ENCODE measurements around the gene SOS2.

SOS2 gene

GRCh38 chr14:50231475-50232275 lies at the start of gene SOS2:
Gene SOS2, minus strand, starts transcription at chr14:50231578. Its CDS starts 295 bp downstream, at chr14:50231283.
- peak within 1 kb of the TSS; percentile 95 for H3K27ac ChIP-seq
- ChIA-PET POLR2A (ENCODE audit: low non-redundant PET) (interaction anchor here (0.6 to 0.7 kb wide), 2 partner anchors 37 to 52 kb away, joined by 3 to 9 read pairs; no protein-coding TSS in a partner anchor), CTCF (no interaction called here)
- DNase-seq (ENCODE audit: low spot score), result peak; percentile 75
- TF ChIP-seq, protein P1, sequence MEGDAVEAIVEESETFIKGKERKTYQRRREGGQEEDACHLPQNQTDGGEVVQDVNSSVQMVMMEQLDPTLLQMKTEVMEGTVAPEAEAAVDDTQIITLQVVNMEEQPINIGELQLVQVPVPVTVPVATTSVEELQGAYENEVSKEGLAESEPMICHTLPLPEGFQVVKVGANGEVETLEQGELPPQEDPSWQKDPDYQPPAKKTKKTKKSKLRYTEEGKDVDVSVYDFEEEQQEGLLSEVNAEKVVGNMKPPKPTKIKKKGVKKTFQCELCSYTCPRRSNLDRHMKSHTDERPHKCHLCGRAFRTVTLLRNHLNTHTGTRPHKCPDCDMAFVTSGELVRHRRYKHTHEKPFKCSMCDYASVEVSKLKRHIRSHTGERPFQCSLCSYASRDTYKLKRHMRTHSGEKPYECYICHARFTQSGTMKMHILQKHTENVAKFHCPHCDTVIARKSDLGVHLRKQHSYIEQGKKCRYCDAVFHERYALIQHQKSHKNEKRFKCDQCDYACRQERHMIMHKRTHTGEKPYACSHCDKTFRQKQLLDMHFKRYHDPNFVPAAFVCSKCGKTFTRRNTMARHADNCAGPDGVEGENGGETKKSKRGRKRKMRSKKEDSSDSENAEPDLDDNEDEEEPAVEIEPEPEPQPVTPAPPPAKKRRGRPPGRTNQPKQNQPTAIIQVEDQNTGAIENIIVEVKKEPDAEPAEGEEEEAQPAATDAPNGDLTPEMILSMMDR (conservative IDR thresholded peaks at IDR 0.05; ENCODE audit: low read depth), result no peak

DNA sequence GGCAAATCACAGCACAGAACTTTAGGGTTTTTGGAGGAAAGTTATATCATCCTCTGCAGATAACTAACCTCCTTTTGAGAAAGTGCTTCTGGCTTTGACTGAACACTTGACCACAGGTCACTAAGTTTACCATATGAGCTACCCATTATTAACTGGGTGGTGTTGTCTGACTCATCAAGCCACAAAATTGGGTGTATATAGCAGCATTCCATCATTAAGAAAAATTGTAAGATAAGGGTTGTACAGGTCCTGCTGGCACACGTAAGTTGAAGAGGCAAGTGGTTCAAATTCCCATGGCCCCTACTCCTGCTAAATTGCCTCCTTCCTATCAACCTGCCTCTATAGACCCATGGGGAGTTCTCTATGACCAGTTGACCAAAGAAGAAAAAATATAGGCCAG lies 41.1 kb upstream of the SOS2 start:
- DNase-seq (ENCODE audit: low spot score), result no peak
- no peak overlapping the region for H3K27ac ChIP-seq
- CTCF ChIA-PET, result no interaction called here
- TF ChIP-seq, protein P1 (conservative IDR thresholded peaks at IDR 0.05; ENCODE audit: low read depth), result no peak
- POLR2A ChIA-PET (ENCODE audit: low non-redundant PET), result no interaction called here

GRCh38 chr14:50270932-50271331 lies 39.6 kb upstream of the SOS2 start:
- no peak for DNase-seq (ENCODE audit: low spot score)
- CTCF ChIA-PET, result no interaction called here
- TF ChIP-seq, protein P1 (conservative IDR thresholded peaks at IDR 0.05; ENCODE audit: low read depth), result no peak
- no peak overlapping the region for H3K27ac ChIP-seq
- POLR2A ChIA-PET (ENCODE audit: low non-redundant PET), result no interaction called here

DNA sequence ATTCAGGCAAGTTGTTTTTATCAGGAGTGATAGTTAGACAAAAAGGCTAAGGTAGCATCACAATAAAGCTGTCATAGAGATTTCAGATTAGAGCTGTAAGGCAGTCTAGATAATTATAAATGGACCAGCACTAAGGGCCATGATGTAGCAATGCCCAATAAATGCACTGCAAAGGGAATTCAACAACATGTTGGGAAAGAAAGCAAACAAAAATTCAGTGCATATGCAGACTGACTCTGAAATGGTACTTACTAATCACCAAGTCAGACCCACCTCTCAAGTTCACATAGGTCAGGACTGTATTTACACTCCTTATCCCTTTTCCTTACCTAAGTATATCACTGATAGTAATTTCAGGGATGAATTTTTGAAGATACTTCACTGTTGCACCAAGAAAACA lies 33.7 kb upstream of the SOS2 start:
- no peak overlapping the region for H3K27ac ChIP-seq
- DNase-seq (ENCODE audit: low spot score), result no peak
- CTCF ChIA-PET, result no interaction called here
- POLR2A ChIA-PET (ENCODE audit: low non-redundant PET), result no interaction called here
- TF ChIP-seq, protein P1 (conservative IDR thresholded peaks at IDR 0.05; ENCODE audit: low read depth), result no peak

GRCh38 chr14:50263321-50263720 lies 31.9 kb upstream of the SOS2 start:
- CTCF ChIA-PET, result no interaction called here

DNA sequence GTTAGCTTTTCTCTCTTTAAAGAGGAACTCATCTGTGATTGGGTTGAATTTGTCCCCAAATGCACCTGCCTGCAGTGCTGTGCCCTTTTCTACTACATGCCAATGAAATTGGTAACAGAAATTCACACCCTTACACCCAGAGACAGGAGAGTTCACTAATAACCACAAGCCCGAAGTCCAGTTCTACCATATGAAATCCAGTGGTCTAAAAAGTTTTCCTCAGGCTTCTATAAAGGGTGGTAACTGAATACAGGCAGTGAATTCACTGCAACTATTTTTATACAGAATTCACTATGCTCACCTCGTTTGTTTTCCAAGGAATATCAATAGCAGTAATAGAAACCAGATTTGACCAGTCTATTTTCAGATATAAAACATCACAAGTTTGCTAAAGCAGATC lies 31.5 kb upstream of the SOS2 start:
- no peak overlapping the region for H3K27ac ChIP-seq
- DNase-seq (ENCODE audit: low spot score), result no peak
- ChIA-PET CTCF (interaction anchor here (0.6 kb wide), 2 partner anchors 282 to 382 kb away, joined by 4 to 5 read pairs; no protein-coding TSS in a partner anchor), POLR2A (ENCODE audit: low non-redundant PET) (no interaction called here)
- TF ChIP-seq, protein P1 (conservative IDR thresholded peaks at IDR 0.05; ENCODE audit: low read depth), result no peak

More at GRCh38 chr14:50263321-50263720, 31.9 kb upstream of the SOS2 start:
- DNase-seq (ENCODE audit: low spot score), result no peak
- TF ChIP-seq, protein P1 (conservative IDR thresholded peaks at IDR 0.05; ENCODE audit: low read depth), result no peak
- H3K27ac ChIP-seq, result no peak overlapping the region
- POLR2A ChIA-PET (ENCODE audit: low non-redundant PET), result no interaction called here

Data from RWPE1 (cell line).